ENCODE results near the gene PALM.
"Not testable (repeated sequence)": the region's sequence is repeated elsewhere in the genome, so short reads cannot be mapped to it uniquely, and the experiment has no call there.

Gene PALM

GRCh38 chr19:709196-709964, 645 bp downstream of the PALM start:
- DNase-seq, result no peak

- DNase-seq, result no peak
Measured at GRCh38 chr19:709965-710571, 1.3 kb downstream of the PALM start.

DNA sequence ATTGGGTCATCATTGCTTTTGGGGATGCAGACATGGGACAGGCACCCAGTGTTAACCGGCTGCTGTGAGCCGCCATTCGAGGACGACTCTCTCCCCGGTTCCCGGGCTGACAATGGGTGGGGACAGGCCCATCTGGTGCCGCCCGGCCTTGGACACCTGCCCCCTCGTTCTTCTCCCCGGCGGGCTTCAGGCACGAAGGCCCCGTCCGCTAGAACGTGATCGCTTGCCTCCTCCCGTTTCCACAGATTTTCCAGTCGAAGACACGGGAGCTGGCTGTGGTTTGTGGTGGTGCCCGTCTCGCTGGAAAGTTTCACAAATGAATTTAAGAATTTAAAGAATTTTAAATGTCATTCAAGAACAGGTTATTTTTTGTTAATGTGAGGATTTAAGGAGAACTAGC, 2.0 kb downstream of the PALM start:
- DNase-seq, result no peak

GRCh38 chr19:711254-711653, 2.5 kb downstream of the PALM start:
- DNase-seq, result no peak

- DNase-seq, result no peak
Measured at GRCh38 chr19:715347-715746, 6.6 kb downstream of the PALM start.

GRCh38 chr19:718251-718951, 9.7 kb downstream of the PALM start:
- DNase-seq, result no peak

GRCh38 chr19:718991-719512, 10.3 kb downstream of the PALM start:
- no peak for DNase-seq

GRCh38 chr19:719636-720344, 11.1 kb downstream of the PALM start:
- no peak for DNase-seq

DNA sequence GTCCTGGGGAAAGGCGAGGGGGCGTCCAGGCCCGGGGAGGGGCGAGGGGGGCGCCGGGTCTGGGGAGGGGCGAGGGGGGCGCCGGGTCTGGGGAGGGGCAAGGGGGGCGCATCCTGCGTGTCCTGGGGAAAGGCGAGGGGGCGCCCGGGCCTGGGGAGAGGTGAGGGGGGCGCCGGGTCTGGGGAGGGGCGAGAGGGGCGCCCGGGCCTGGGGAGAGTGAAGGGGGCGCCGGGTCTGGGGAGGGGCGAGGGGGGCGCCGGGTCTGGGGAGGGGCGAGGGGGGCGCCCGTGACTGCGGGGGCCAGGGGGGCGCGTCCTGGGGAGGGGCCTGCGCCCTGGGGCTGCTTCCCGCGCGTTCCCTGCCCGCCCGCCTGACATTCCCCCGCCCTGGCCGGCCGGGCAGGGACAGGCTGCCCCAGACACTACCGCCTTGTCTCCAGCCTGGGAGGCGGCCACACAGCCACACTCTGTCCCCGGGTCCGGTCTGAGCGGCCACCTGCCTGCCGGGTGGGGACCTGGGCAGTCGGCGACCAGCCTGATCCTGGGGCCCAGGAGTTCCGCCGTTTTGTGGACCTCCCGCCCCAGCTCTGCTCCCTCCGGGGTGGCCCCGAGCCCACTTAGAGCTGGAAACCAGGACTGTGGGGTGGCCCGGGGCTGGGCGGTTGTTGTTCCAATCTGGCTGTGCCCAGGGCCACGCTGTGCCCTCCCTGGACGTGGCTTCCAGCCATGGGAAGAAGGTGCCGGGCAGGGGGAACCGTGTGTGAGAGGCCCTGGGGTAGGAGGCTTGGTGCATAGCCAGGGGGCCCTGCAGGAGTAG, 11.8 kb downstream of the PALM start:
- DNase-seq, result no peak

GRCh38 chr19:722553-723101, 13.9 kb downstream of the PALM start:
- DNase-seq, result peak; percentile 32

GRCh38 chr19:723247-723646, 14.5 kb downstream of the PALM start:
- no peak for DNase-seq

- no peak for DNase-seq
Measured at GRCh38 chr19:723714-724113, 15.0 kb downstream of the PALM start.

- DNase-seq, result no peak
Measured at GRCh38 chr19:725461-726089, 16.8 kb downstream of the PALM start.

- DNase-seq, result no peak
Measured at GRCh38 chr19:726993-727956, 18.5 kb downstream of the PALM start.

GRCh38 chr19:728011-728410, 19.3 kb downstream of the PALM start:
- no peak for DNase-seq

GRCh38 chr19:729564-729963, 20.8 kb downstream of the PALM start:
- DNase-seq, result not testable (repeated sequence)

- DNase-seq, result no peak
Measured at GRCh38 chr19:729965-730668, 21.4 kb downstream of the PALM start.

DNA sequence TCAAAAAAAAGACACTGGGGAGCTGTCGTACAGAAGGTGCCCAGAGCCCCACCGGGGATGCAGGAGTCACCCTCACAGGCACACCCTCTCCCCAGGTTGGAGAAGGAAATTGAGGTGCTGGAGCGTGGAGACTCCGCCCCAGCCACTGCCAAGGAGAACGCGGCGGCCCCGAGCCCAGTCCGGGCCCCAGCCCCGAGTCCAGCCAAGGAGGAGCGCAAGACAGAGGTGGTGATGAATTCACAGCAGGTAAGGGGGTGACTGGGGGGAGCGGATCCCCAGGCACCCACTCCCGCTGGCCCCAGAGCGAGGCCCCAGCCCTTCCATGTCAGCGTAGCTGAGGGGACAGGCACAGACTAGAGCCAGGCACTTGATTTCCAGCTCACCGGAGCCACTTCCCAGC, 22.3 kb downstream of the PALM start:
- no peak for DNase-seq
